HG03354 (cell line): ENCODE results near the gene CEP76.
"Not testable (repeated sequence)": the region's sequence is repeated elsewhere in the genome, so short reads cannot be mapped to it uniquely, and the experiment has no call there.

Source experiments
- ATAC-seq: cut with Tn5 transposase; IDR thresholded peaks from one replicate; pipeline ENCODE4 v1.9.1; 2021; ENCODE audit warnings: mild to moderate bottlenecking; ENCODE audit not compliant: unreplicated experiment, poor library complexity, severe bottlenecking

CEP76 gene

GRCh38 chr18:12652861-12653401 is 49.6 kb downstream of the CEP76 start:
- ATAC-seq: no peak

DNA sequence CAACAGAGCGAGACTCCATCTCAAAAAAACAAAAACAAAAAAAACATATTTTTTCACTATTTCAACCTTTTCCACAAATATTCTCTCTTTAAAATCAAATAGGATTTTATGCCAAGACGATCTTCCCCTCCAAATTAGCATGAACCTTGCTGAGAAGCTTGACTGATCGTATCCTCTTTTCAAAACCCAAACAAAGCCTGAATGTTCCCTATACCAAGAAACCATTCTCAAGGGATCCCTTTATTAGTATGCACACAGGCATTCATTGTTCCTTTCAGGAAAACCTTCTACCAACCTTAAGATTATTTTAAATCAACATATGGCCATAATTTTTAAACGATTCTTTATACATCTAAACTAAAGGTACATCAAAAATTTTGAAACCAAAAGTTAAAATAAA is 50.9 kb downstream of the CEP76 start:
- no peak for ATAC-seq

DNA sequence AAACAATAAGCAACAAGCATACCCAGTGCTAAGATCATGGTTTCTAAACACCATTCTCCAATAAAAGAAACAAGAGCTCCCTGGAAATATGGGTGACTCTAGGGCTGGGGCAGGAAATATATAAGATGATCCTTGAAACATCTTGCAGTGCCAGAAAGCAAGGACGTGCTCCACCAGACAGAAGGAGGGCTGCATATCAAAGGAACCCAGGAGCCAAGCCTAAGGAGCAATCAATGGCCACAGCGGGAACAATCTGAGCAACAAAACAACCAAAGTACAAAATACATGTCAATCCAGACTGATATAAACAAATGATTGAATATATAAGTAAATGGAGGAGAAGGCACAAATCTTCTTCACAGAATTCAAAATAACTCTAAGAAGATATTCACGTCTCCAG is 54.8 kb downstream of the CEP76 start:
- ATAC-seq: no peak

GRCh38 chr18:12645751-12646203 is 56.7 kb downstream of the CEP76 start:
- no peak for ATAC-seq

DNA sequence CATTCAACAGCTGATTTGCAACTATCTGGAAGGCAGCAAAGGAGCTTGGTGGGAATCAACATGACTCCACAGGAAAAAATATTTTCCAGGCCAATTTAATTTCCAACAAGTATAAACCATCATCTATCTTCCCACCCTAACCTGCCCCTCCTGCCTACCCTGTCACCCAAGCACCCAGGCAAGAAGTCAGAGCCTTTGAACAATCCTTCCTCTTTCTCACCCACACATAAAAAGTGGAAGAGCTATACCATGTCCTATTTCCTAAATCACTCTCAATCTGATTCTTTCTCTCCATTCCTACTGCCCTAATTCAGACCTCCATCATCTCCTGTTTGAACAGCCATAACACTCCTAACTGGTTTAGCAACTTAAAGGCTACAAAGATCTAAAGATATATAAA is 57.3 kb downstream of the CEP76 start:
- no peak for ATAC-seq

- ATAC-seq: not testable (repeated sequence)
These were observed 58.8 kb downstream of the CEP76 start for GRCh38 chr18:12643756-12644155.

DNA sequence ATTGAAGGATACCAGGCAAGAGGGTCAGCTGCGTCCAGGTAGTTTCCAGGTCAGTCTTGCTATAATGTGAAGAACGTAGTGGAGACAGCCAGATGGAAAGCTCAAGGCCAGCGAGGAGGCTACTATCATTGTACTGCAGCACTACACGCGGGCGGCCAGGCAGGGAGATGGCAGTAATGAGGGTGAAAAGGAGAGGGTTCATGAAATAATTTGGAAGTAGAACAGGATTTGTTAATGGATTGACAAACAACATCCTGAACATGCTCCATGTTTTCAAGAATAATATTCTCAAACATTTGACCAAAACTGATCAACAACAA is 61.7 kb downstream of the CEP76 start:
- ATAC-seq: no peak

- ATAC-seq: no peak
These were observed 62.3 kb downstream of the CEP76 start for GRCh38 chr18:12639990-12640880.

DNA sequence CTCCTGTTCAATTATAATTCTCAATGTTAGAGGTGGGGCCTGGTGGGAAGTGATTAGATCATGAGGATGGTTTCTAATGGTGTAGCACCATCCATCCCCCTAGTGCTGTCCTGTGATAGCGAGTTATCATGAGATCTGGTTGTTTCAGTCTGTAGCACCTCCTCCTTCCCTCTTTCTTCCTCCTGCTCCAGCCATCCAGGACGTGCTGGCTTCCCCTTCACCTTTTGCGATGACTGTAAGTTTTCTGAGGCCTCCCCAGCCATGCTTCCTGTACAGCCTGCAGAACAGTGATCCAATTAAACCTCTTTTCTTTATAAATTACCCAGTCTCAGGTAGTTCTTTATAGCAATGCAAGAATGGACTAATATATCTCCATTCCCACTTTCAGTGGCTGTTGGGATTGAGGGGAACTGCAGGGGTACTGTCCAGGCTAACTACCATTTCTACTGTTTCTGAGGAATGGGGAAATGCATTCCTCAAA is 63.8 kb downstream of the CEP76 start:
- ATAC-seq: no peak

DNA sequence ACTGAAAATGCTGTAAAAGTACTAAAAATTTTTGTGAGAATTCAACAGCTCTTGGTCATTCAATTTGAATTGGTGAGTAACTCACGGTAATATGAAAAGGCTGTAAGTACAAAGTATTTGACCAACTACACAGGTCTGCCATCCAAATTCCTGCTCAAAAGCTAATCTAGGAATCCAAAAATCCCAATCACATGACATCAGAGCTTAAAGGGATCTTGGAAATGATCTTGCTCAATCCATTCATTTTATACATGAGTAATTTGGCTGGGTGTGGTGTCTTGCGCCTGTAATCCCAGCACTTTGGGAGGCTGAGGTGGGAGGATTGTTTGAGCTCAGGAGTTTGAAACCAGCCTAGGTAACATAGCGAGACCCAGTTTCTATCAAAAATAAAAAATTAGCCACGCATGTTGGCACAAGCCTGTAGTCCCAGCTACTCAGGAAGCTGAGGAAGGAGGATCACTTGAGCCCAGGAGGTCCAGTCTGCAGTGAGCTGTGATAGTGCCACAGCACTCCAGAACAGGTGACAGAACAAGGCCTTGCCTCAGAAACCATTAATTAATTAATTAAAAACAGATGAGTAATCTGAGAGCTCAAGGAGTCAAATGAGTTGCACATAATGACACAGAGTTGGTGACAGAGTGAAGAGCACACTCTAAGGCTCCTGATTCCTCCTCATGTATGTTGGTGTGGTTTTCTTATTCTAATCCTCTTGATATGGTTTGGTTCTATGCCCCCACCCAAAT is 64.5 kb downstream of the CEP76 start:
- no peak for ATAC-seq

DNA sequence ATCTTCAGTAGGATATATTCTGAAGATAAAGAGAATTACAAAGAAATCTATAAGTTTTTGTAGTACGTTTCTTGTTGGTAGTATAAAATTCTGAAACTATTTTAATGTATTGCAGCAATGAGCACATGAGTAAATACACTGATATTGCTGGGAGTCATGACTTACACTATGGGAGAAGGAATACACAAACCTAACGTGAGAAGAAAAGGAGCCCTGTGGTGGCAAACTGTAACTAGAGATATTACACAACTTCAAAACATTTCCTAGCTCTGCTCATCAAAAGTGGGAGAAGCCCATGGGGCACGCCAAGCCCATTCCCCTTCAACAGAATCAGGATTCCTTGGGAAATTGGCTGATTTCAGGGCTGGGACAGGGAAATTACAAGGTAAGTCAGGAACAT is 65.1 kb downstream of the CEP76 start:
- ATAC-seq: no peak

GRCh38 chr18:12631831-12632477 is 70.6 kb downstream of the CEP76 start:
- no peak for ATAC-seq

GRCh38 chr18:12630136-12630535 is 72.4 kb downstream of the CEP76 start:
- no peak for ATAC-seq

GRCh38 chr18:12628706-12629702 is 73.5 kb downstream of the CEP76 start:
- ATAC-seq: no peak

DNA sequence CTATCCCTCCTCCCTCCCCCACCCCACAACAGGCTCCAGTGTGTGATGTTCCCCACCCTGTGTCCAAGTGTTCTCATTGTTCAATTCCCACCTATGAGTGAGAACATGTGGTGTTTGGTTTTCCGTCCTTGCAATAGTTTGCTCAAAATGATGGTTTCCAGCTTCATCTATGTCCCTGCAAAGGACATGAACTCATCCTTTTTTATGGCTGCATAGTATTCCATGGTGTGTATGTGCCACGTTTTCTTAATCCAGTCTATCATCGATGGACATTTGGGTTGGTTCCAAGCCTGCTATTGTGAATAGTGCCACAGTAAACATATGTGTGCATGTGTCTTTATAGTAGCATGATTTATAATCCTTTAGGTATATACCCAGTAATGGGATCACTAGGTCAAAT is 75.3 kb downstream of the CEP76 start:
- not testable (repeated sequence) for ATAC-seq

- no peak for ATAC-seq
These were observed 77.3 kb downstream of the CEP76 start for GRCh38 chr18:12625241-12625640.
